B cell (primary cell): ENCODE data around the gene GJB2.

Experiments
- EZH2 ChIP-seq: IDR thresholded peaks from 2 replicates; pipeline ENCODE4 v1.6.1; 2012; ENCODE audit warnings: borderline replicate concordance, low read depth, mild to moderate bottlenecking, moderate library complexity, low read length; ENCODE audit not compliant: insufficient read depth, poor library complexity, severe bottlenecking
- TF ChIP-seq, protein P1 (sequence below): fragments of 200-600 bp; IDR thresholded peaks from one replicate; pipeline ENCODE4 v1.8.0; 2022; ENCODE audit warnings: antibody characterized with exemption, mild to moderate bottlenecking

DNA sequence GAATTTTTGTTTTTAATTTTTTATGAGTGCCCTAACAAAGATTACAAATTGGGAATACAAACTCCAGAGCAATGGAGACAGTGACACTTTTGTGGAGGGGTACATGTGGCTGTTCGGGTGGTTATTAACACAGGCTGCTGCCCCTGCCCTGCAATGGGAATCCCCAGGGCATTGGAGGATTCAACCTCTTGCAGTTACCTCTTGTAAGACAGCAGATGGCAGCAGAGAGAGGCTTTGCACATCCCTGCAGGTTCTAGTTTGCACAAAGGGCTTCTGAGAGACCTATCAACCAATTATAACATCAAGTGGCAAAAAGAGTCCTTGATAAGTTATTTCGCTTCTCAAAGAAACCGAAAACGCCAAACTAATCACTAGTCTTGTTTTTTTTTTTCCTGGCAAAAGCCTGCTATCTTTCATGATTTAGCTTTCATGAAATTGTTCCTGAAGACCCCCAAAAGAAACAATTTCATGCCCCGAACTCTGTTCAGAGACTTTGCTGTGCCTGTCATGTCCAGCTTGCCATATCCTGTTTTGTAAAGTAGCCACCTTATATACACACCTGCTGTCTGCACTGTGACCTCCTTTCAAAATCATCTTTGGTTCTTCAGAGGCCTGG is 10.4 kb downstream of the GJB2 start:
- TF ChIP-seq, protein P1, sequence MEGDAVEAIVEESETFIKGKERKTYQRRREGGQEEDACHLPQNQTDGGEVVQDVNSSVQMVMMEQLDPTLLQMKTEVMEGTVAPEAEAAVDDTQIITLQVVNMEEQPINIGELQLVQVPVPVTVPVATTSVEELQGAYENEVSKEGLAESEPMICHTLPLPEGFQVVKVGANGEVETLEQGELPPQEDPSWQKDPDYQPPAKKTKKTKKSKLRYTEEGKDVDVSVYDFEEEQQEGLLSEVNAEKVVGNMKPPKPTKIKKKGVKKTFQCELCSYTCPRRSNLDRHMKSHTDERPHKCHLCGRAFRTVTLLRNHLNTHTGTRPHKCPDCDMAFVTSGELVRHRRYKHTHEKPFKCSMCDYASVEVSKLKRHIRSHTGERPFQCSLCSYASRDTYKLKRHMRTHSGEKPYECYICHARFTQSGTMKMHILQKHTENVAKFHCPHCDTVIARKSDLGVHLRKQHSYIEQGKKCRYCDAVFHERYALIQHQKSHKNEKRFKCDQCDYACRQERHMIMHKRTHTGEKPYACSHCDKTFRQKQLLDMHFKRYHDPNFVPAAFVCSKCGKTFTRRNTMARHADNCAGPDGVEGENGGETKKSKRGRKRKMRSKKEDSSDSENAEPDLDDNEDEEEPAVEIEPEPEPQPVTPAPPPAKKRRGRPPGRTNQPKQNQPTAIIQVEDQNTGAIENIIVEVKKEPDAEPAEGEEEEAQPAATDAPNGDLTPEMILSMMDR, result peak; percentile 91
- TF ChIP-seq EZH2, result no peak
